Pancreas (tissue), 10 donors: Measurements from ENCODE around the gene KMT2D. TPM values are rescaled to one million over a fixed set of nuclear protein-coding genes. Genes with fewer than 3 reads are reported as not detected.

Source experiments
- ATAC-seq, 4 donors: fragments of 200-7000 bp; cut with Tn5 transposase; one replicate each; pipeline versions ENCODE4 v1.8.0 to v1.9.1; 2020; ENCODE audit warnings: mild to moderate bottlenecking in 4 of 4, moderate library complexity in 4 of 4
- DNase-seq, 6 donors: peaks; one replicate each; pipeline ENCODE4 v3.0.0-alpha.2; 2020
- FAIRE-seq: peaks from 2 replicates; lab custom pipeline; 2012; peaks lifted over from hg19 to GRCh38; lab: Jason Lieb, UNC
- H3K27ac ChIP-seq, 4 donors: fragments of 200-600 bp; sonication (generic); 1 replicate in 3 of 4; 2 replicates in 1 of 4; pipeline versions ENCODE4 v1.5.0 to v1.8.0; 2020
- H3K27me3 ChIP-seq, 4 donors: fragments of 200-600 bp; one replicate each; pipeline ENCODE4 v1.8.0; 2021
- H3K36me3 ChIP-seq, 3 donors: fragments of 200-600 bp; sonication (generic) in 1 of 3; one replicate each; pipeline versions ENCODE4 v1.5.0 to v1.8.0; 2020 to 2021
- H3K4me1 ChIP-seq, 3 donors: fragments of 200-600 bp; one replicate each; pipeline ENCODE4 v1.8.0; 2021
- H3K4me3 ChIP-seq, 4 donors: fragments of 200-600 bp; sonication (generic) in 2 of 4; one replicate each; pipeline versions ENCODE4 v1.5.0 to v1.8.0; 2020 to 2021
- H3K9me3 ChIP-seq, 4 donors: fragments of 200-600 bp; one replicate each; pipeline ENCODE4 v1.8.0; 2021
- WGBS, 2 donors: extraction: QIAGEN DNeasy Blood & Tissue Kit; methylation state at CpG; one replicate each; pipeline ENCODE4 v1.1.7; 2013; 5-methylcytosine and 5-hydroxymethylcytosine counted together
- intact Hi-C, 3 donors: fragments of 100-400 bp; cut with DNase I; formaldehyde crosslinking; loops; one replicate each; pipeline versions ENCODE4 v1.11.1 to v1.14.2; 2022
- polyA plus RNA-seq, 2 donors: library from polyadenylated mRNA; stranded (reverse); fragments of 200-250 nt; gene quantifications; one replicate each; pipeline ENCODE4 v1.2.3, GENCODE V29; 2013
- total RNA-seq, 6 donors: library from RNA; stranded (reverse); fragmentation: NEBNext Ultra II Directional in 4 of 6; extraction: Animal tissue kit (Norgen Biotek cat#: 25700) in 4 of 6; gene quantifications; one replicate each; pipeline versions ENCODE4 v1.2.1 to v1.2.4, GENCODE V29; 2021 to 2023
- TF ChIP-seq, protein P1 (sequence below), 4 donors: fragments of 200-600 bp; sonication (generic) in 3 of 4; IDR thresholded peaks; one replicate each; pipeline versions ENCODE4 v1.5.0 to v1.8.0; 2021; ENCODE audit warnings: antibody characterized with exemption in 4 of 4
- donor health status: healthy with polysubstance abuse.
- donor health status: DM: no; HTN: no; CAD: no; lungs with moderate emphysema.
- donor health status: DM: no; HTN: no; CAD: no.
- donor health status: control.
- donor health status: control.
- donor health status: Bipolar disorder and iron deficiency.
- donor health status: DM: yes; HTN: yes; CAD: no.
- donor health status: DM: no; HTN: no; CAD: no.
- donor health status: DM: no; HTN: no; CAD: no.
- donor health status: DM: yes; HTN: yes; CAD: no.

The KMT2D gene
- total and polyA plus RNA-seq, 8 donors = 20.0 to 79.3 (median 39.5) TPM

DNA sequence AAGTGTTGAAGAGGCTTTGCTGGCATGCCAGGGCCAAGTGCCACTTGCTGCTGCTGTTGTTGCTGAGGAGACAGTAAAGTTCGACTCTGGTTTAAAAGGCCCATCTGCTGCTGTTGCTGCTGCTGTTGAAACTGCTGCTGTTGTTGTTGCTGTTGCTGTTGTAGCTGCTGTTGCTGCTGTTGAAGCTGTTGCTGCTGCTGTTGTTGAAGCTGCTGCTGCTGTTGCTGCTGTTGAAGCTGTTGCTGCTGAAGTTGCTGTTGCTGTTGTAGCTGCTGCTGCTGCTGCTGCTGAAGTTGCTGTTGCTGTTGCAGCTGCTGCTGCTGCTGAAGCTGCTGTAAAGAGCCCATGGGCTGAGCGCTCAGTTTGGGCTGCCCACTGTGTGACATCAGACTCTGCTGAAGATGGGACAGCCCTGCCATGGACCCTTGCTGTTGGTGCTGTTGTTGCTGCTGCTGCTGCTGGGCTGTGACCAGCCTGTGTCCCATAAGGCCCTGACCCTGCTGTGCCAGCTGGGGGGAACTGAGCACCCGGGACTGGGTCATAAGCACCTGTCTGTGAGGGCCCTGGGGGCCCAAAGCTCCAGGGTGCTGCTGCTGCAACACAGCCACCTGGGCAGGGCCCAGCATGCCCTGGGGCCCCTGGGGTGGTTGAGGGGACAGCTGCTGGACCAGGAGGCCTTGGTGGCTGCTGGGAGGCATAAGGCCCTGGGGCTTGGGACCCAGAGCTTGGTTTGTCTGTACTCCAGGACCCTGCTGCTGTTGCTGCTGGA lies 27.7 kb downstream of the KMT2D start:
- intact Hi-C loops = no loop called here
- no peak for DNase-seq

GRCh38 chr12:49032276-49032675 lies 28.3 kb downstream of the KMT2D start:
- Histone ChIP-seq H3K36me3 (peaks cover 5 to 48% (median 19%) of the 10 kb centered on the region in 3 donors), H3K4me1 (no peaks in the 10 kb centered on the region), H3K27me3 (no peaks in the 10 kb centered on the region), H3K9me3 (no peaks in the 10 kb centered on the region), H3K4me3 (no peak overlapping the region), H3K27ac (no peak overlapping the region)
- DNase-seq (no peak), FAIRE-seq (no peak), ATAC-seq (no peak)
- TF ChIP-seq, protein P1, sequence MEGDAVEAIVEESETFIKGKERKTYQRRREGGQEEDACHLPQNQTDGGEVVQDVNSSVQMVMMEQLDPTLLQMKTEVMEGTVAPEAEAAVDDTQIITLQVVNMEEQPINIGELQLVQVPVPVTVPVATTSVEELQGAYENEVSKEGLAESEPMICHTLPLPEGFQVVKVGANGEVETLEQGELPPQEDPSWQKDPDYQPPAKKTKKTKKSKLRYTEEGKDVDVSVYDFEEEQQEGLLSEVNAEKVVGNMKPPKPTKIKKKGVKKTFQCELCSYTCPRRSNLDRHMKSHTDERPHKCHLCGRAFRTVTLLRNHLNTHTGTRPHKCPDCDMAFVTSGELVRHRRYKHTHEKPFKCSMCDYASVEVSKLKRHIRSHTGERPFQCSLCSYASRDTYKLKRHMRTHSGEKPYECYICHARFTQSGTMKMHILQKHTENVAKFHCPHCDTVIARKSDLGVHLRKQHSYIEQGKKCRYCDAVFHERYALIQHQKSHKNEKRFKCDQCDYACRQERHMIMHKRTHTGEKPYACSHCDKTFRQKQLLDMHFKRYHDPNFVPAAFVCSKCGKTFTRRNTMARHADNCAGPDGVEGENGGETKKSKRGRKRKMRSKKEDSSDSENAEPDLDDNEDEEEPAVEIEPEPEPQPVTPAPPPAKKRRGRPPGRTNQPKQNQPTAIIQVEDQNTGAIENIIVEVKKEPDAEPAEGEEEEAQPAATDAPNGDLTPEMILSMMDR (IDR thresholded peaks at IDR 0.05) = no peak
- intact Hi-C loops = no loop called here
- WGBS, 2 donors = 80 to 88% methylated on average over 4 of the region's 4 CpGs

More for the DNA sequence above, 27.7 kb downstream of the KMT2D start:
- Histone ChIP-seq H3K27me3 (no peaks in the 10 kb centered on the region), H3K27ac (no peak overlapping the region), H3K4me1 (no peaks in the 10 kb centered on the region), H3K9me3 (no peaks in the 10 kb centered on the region), H3K36me3 (peaks cover 7 to 48% (median 14%) of the 10 kb centered on the region in 3 donors), H3K4me3 (no peak overlapping the region)
- TF ChIP-seq, protein P1 (IDR thresholded peaks at IDR 0.05) = no peak
- 87 to 90% methylated on average over 3 of the region's 3 CpGs for WGBS, 2 donors
- FAIRE-seq (no peak), ATAC-seq (peak in 1 of 4 donors; percentile 5)

DNA sequence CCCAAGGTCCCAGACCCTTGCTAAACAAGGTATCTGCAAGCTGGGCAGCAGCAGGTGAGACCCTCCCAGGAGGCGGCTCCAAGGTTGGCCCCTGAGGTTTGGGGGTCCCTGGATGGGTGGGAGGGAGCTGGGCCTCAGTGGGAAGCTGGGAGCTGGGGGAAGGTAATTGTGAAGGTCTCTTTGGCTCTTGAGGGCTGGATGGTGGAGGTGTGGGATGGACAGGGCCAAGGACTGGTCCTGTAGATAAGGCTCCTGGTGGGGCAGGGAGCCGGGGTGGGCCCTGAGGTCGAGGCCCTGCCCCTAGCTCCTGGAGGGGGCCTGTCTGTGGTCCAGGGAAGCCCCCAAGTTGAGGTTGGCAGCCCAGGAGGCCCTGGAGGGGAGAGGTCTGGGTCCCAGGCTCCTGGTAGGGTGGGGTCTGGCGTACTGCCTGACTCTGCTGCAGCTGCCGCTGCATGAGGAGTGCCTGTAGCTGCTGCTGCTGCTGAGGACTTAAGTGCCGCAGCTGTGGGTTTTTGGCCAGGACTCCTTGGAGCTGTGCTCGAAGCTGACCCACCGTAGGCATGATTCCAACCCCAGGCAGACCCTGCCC lies 28.9 kb downstream of the KMT2D start:
- TF ChIP-seq, protein P1 (IDR thresholded peaks at IDR 0.05) = no peak
- WGBS, 2 donors = 87 to 92% methylated on average over 8 of the region's 8 CpGs
- ATAC-seq (no peak), DNase-seq (no peak), FAIRE-seq (no peak)
- intact Hi-C loops = no loop called here
- Histone ChIP-seq H3K4me3 (no peak overlapping the region), H3K36me3 (peaks cover 0 to 46% (median 21%) of the 10 kb centered on the region in 3 donors), H3K27me3 (no peaks in the 10 kb centered on the region), H3K4me1 (no peaks in the 10 kb centered on the region), H3K27ac (no peak overlapping the region), H3K9me3 (no peaks in the 10 kb centered on the region)

GRCh38 chr12:49030714-49031572 lies 29.7 kb downstream of the KMT2D start:
- FAIRE-seq = no peak
- Histone ChIP-seq H3K27me3 (no peaks in the 10 kb centered on the region), H3K9me3 (no peaks in the 10 kb centered on the region), H3K4me1 (no peaks in the 10 kb centered on the region), H3K27ac (no peak overlapping the region), H3K36me3 (peaks cover 0 to 52% (median 28%) of the 10 kb centered on the region in 3 donors), H3K4me3 (no peak overlapping the region)
- DNase-seq = peak in 1 of 6 donors; percentile 7
- intact Hi-C loops = no loop called here
- TF ChIP-seq, protein P1 (IDR thresholded peaks at IDR 0.05) = no peak
- ATAC-seq = no peak
- WGBS, 2 donors = 93 to 96% methylated on average over 19 of the region's 19 CpGs
